Stomach (tissue), 4 donors: ENCODE data around the gene TET3.

ENCODE experiments used
- CTCF ChIP-seq, 7 experiments: fragments of 450-650 bp in 4 of 7; fragments of 200-600 bp in 3 of 7; sonication (generic) in 3 of 7; IDR thresholded peaks; one replicate each; pipeline ENCODE4 v1.5.1; 2016 to 2019; ENCODE audit warnings: antibody characterized with exemption in 7 of 7, control low read depth in 2 of 7, mild to moderate bottlenecking in 1 of 7
- EP300 ChIP-seq: sonication (generic); formaldehyde crosslinking; IDR thresholded peaks from one replicate; pipeline ENCODE4 v1.6.1; 2017; ENCODE audit warnings: antibody characterized with exemption

- TF ChIP-seq CTCF (IDR thresholded peaks at IDR 0.05): no peak
- TF ChIP-seq EP300: no peak
These were observed 15.3 kb downstream of the TET3 start for GRCh38 chr2:73999881-74000597.
